Neural crest cell (in vitro differentiated cells): ENCODE results near the gene PGM2. TPM values are rescaled to one million over a fixed set of nuclear protein-coding genes. Genes with fewer than 3 reads are reported as not detected.
A peak's percentile ranks its signal among the peaks of the same experiment; 100 is the strongest.

Source experiments
- DNase-seq: peaks from one replicate; pipeline ENCODE4 v3.0.0; 2021; ENCODE audit warnings: low read depth, mixed read lengths, low spot score
- H3K27ac Mint-ChIP-seq: one replicate; pipeline ENCODE4 v1.8.0; 2021; ENCODE audit warnings: mild to moderate bottlenecking, mixed read lengths; ENCODE audit not compliant: unreplicated experiment
- H3K27me3 Mint-ChIP-seq: 2 replicates; pipeline ENCODE4 v1.8.0; 2021; ENCODE audit warnings: low read depth, mild to moderate bottlenecking, mixed read lengths
- H3K36me3 Mint-ChIP-seq: 2 replicates; pipeline ENCODE4 v1.8.0; 2021; ENCODE audit warnings: low read depth, mild to moderate bottlenecking, mixed read lengths
- H3K4me1 Mint-ChIP-seq: 2 replicates; pipeline ENCODE4 v1.8.0; 2021; ENCODE audit warnings: mixed read lengths
- H3K4me3 Mint-ChIP-seq: one replicate; pipeline ENCODE4 v1.8.0; 2021; ENCODE audit warnings: mild to moderate bottlenecking, mixed read lengths
- H3K9me3 Mint-ChIP-seq: 2 replicates; pipeline ENCODE4 v1.8.0; 2021; ENCODE audit warnings: mixed read lengths
- total RNA-seq: library from RNA; stranded (reverse); gene quantifications from 2 replicates; pipeline ENCODE4 v1.2.1, GENCODE V29; 2021
- TF ChIP-seq, protein P1 (sequence below): fragments of 200-600 bp; sonication (generic); conservative IDR thresholded peaks from 2 replicates; pipeline ENCODE4 v1.5.0; 2021; ENCODE audit warnings: antibody characterized with exemption, mild to moderate bottlenecking

The PGM2 gene
- total RNA-seq, 1 donor from 2014 or later = 28.5 TPM

DNA sequence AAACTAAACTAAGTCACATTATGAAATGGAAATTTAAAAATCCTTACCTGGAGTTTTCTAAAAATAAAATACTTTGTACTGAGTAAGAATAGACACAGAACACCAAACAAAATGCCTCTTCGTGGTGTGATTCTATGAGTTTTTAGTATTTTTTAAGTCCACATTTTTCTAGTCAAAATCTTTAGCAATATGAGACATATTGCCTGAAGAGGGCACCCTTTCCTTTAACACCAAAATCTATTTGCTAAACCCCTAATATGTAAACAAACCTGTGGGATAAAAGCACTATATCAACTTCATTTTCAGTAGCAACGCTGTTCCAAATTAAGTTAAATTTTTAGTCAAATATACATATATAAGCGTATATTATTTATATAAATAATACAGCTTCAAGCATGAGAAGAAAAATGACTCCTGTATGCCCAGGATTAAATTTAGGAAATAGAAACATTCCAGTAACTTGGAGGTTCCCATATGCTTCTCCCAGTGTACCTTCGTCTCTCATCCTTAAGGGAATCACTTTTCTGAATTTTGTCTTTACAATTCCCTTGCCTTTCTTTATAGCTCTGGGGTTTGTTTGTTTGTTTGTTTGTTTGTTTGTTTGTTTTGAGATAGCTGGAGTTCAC, 23.0 kb upstream of the PGM2 start:
- H3K9me3 Mint-ChIP-seq = peaks cover 2% of the 10 kb centered on the region

DNA sequence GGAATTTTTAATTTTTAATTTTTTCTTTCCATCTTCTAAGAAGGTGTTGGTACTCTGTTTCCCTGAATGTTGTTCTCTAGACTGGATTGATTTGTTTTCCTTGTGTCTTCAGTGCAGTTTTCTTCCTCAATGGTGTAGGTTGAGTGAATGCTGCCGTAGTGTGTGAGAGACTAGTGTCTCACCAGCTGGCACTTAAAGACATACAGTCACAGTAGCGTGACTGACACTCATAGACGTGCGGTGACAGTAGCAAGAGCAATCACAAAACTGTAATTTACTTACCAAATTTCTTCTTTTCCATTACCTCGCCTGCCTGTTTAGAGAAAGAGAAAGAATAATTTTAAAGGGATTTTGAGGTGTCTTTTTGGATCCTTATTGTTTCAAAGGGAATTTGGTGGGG, 21.4 kb upstream of the PGM2 start:
- Mint-ChIP-seq H3K4me1 (peaks cover 23% of the 10 kb centered on the region), H3K27ac (no peak overlapping the region)
- TF ChIP-seq, protein P1, sequence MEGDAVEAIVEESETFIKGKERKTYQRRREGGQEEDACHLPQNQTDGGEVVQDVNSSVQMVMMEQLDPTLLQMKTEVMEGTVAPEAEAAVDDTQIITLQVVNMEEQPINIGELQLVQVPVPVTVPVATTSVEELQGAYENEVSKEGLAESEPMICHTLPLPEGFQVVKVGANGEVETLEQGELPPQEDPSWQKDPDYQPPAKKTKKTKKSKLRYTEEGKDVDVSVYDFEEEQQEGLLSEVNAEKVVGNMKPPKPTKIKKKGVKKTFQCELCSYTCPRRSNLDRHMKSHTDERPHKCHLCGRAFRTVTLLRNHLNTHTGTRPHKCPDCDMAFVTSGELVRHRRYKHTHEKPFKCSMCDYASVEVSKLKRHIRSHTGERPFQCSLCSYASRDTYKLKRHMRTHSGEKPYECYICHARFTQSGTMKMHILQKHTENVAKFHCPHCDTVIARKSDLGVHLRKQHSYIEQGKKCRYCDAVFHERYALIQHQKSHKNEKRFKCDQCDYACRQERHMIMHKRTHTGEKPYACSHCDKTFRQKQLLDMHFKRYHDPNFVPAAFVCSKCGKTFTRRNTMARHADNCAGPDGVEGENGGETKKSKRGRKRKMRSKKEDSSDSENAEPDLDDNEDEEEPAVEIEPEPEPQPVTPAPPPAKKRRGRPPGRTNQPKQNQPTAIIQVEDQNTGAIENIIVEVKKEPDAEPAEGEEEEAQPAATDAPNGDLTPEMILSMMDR = no peak

More for the DNA sequence above, 23.0 kb upstream of the PGM2 start:
- no peak for DNase-seq
- Mint-ChIP-seq H3K27ac (no peak overlapping the region), H3K36me3 (no peaks in the 10 kb centered on the region), H3K4me1 (peaks cover 23% of the 10 kb centered on the region), H3K4me3 (no peak overlapping the region), H3K27me3 (no peaks in the 10 kb centered on the region)
- TF ChIP-seq, protein P1 = peak; percentile 74

GRCh38 chr4:37812713-37813112, 13.8 kb upstream of the PGM2 start:
- H3K4me1 Mint-ChIP-seq = peaks cover 6% of the 10 kb centered on the region
- no peak overlapping the region for H3K4me3 Mint-ChIP-seq
- H3K9me3 Mint-ChIP-seq = no peaks in the 10 kb centered on the region
- no peak for DNase-seq
- TF ChIP-seq, protein P1 = no peak
- H3K27me3 Mint-ChIP-seq = no peaks in the 10 kb centered on the region
- H3K27ac Mint-ChIP-seq = no peak overlapping the region
- H3K36me3 Mint-ChIP-seq = no peaks in the 10 kb centered on the region

More for the DNA sequence above, 21.4 kb upstream of the PGM2 start:
- no peak overlapping the region for H3K4me3 Mint-ChIP-seq
- H3K36me3 Mint-ChIP-seq = no peaks in the 10 kb centered on the region
- no peaks in the 10 kb centered on the region for H3K27me3 Mint-ChIP-seq
- no peak for DNase-seq
- H3K9me3 Mint-ChIP-seq = peaks cover 2% of the 10 kb centered on the region

- Mint-ChIP-seq H3K4me1 (peaks cover 6% of the 10 kb centered on the region), H3K36me3 (peaks cover 5% of the 10 kb centered on the region), H3K9me3 (peaks cover 5% of the 10 kb centered on the region), H3K27me3 (no peaks in the 10 kb centered on the region), H3K4me3 (no peak overlapping the region), H3K27ac (no peak overlapping the region)
- TF ChIP-seq, protein P1 = no peak
- DNase-seq = no peak
Observed at GRCh38 chr4:37815591-37815990, 10.9 kb upstream of the PGM2 start.

- Mint-ChIP-seq H3K4me1 (peaks cover 6% of the 10 kb centered on the region), H3K27ac (no peak overlapping the region), H3K4me3 (no peak overlapping the region), H3K9me3 (peaks cover 5% of the 10 kb centered on the region), H3K27me3 (no peaks in the 10 kb centered on the region), H3K36me3 (peaks cover 5% of the 10 kb centered on the region)
- TF ChIP-seq, protein P1 = no peak
- no peak for DNase-seq
Observed at GRCh38 chr4:37816006-37816405, 10.5 kb upstream of the PGM2 start.
